DND-41 (cell line): ENCODE measurements around the gene GPR68.
"Not testable (repeated sequence)": the region's sequence is repeated elsewhere in the genome, so short reads cannot be mapped to it uniquely, and the experiment has no call there.

Source experiments
- ATAC-seq: fragments of 200-7000 bp; cut with Tn5 transposase; 3 replicates; pipeline ENCODE4 v1.9.1; 2021; ENCODE audit warnings: low read depth; ENCODE audit not compliant: insufficient read depth
- DNase-seq: peaks from one replicate; pipeline ENCODE4 v3.0.0-alpha.2; 2020
- H2AFZ ChIP-seq: 2 replicates; pipeline ENCODE4 v1.6.0; 2012; ENCODE audit warnings: low read depth, low read length
- H3K27ac ChIP-seq: 2 replicates; pipeline ENCODE4 v1.5.1; 2012; ENCODE audit warnings: low read length, inconsistent platforms
- H3K27me3 ChIP-seq: fragments of 200-600 bp; sonication (generic); 2 replicates; pipeline ENCODE4 v1.6.0; 2012; ENCODE audit warnings: low read length, mild to moderate bottlenecking, inconsistent platforms; ENCODE audit not compliant: insufficient read depth, poor library complexity
- H3K36me3 ChIP-seq: 2 replicates; pipeline ENCODE4 v1.5.1; 2012; ENCODE audit warnings: low read length, inconsistent platforms; ENCODE audit not compliant: insufficient read depth
- H3K4me1 ChIP-seq: 2 replicates; pipeline ENCODE4 v1.5.1; 2012; ENCODE audit warnings: mild to moderate bottlenecking, low read length; ENCODE audit not compliant: insufficient read depth
- H3K4me2 ChIP-seq: 2 replicates; pipeline ENCODE4 v1.6.0; 2012; ENCODE audit warnings: mild to moderate bottlenecking, moderate library complexity, low read length, inconsistent platforms; ENCODE audit not compliant: insufficient read depth
- H3K4me3 ChIP-seq, 2 experiments: fragments of 200-600 bp in 1 of 2; shearing (Covaris generic) in 1 of 2; 2 replicates each; pipeline ENCODE4 v1.5.1; 2012 to 2016; ENCODE audit warnings: inconsistent platforms in 2 of 2, low read length in 2 of 2, mild to moderate bottlenecking in 2 of 2, low read depth in 1 of 2, moderate library complexity in 1 of 2
- H3K79me2 ChIP-seq: 2 replicates; pipeline ENCODE4 v1.6.0; 2012; ENCODE audit warnings: low read length, inconsistent platforms; ENCODE audit not compliant: insufficient read depth
- H3K9ac ChIP-seq: 2 replicates; pipeline ENCODE4 v1.6.0; 2012; ENCODE audit warnings: low read depth, mild to moderate bottlenecking, inconsistent platforms, low read length, moderate library complexity
- H3K9me3 ChIP-seq: 2 replicates; pipeline ENCODE4 v1.5.1; 2012; ENCODE audit warnings: low read length, moderate library complexity, mild to moderate bottlenecking, inconsistent platforms; ENCODE audit not compliant: insufficient read depth, severe bottlenecking
- H4K20me1 ChIP-seq: 2 replicates; pipeline ENCODE4 v1.6.0; 2012; ENCODE audit warnings: low read length; ENCODE audit not compliant: insufficient read depth
- EZH2 ChIP-seq: IDR thresholded peaks from 3 replicates; pipeline ENCODE4 v1.6.1; 2012; ENCODE audit warnings: borderline replicate concordance, low read depth, mild to moderate bottlenecking, moderate library complexity, low read length, inconsistent platforms; ENCODE audit not compliant: severe bottlenecking
- TF ChIP-seq, protein P1 (sequence below): IDR thresholded peaks from 2 replicates; pipeline ENCODE4 v1.5.1; 2012; ENCODE audit warnings: borderline replicate concordance, low read length, moderate library complexity, mild to moderate bottlenecking; ENCODE audit not compliant: poor library complexity, severe bottlenecking; ENCODE audit errors: extremely low read depth

Gene GPR68

GRCh38 chr14:91205459-91205858, 39.0 kb downstream of the GPR68 start:
- Histone ChIP-seq H3K36me3 (peaks cover 92% of the 10 kb centered on the region), H3K27ac (no peak overlapping the region)

DNA sequence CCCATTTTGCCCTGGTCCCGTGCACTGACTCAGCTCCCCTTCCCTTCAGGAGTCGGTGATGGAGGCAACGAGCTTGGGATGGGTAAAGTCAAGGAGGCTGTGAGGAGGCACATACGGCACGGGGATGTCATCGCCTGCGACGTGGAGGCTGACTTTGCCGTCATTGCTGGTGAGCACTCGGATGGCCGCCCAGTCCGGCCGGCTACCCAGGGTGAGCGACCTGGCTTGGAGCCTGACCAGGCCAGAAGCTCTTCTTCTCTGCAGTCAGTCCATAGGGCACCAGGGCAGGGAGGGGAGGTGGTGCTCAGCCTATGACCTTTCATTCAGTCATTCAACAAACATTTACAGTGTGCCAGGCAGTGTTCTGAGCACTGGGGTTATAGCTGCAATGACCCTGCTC, 39.8 kb downstream of the GPR68 start:
- Histone ChIP-seq H3K9ac (no peak overlapping the region), H3K27ac (no peak overlapping the region), H3K9me3 (no peaks in the 10 kb centered on the region), H2AFZ (no peak overlapping the region), H3K36me3 (peaks cover 92% of the 10 kb centered on the region), H3K79me2 (no peaks in the 10 kb centered on the region), H3K4me2 (no peak overlapping the region), H4K20me1 (no peaks in the 10 kb centered on the region), H3K27me3 (no peaks in the 10 kb centered on the region), H3K4me3 (no peak overlapping the region), H3K4me1 (peaks cover 6% of the 10 kb centered on the region)
- TF ChIP-seq EZH2: no peak
- TF ChIP-seq, protein P1, sequence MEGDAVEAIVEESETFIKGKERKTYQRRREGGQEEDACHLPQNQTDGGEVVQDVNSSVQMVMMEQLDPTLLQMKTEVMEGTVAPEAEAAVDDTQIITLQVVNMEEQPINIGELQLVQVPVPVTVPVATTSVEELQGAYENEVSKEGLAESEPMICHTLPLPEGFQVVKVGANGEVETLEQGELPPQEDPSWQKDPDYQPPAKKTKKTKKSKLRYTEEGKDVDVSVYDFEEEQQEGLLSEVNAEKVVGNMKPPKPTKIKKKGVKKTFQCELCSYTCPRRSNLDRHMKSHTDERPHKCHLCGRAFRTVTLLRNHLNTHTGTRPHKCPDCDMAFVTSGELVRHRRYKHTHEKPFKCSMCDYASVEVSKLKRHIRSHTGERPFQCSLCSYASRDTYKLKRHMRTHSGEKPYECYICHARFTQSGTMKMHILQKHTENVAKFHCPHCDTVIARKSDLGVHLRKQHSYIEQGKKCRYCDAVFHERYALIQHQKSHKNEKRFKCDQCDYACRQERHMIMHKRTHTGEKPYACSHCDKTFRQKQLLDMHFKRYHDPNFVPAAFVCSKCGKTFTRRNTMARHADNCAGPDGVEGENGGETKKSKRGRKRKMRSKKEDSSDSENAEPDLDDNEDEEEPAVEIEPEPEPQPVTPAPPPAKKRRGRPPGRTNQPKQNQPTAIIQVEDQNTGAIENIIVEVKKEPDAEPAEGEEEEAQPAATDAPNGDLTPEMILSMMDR: no peak
- DNase-seq (no peak), ATAC-seq (no peak)

More at GRCh38 chr14:91205459-91205858, 39.0 kb downstream of the GPR68 start:
- ATAC-seq: no peak
- H3K4me3 ChIP-seq: no peak overlapping the region
- TF ChIP-seq EZH2: no peak
- TF ChIP-seq, protein P1: no peak
- H2AFZ ChIP-seq: no peak overlapping the region
- H3K27me3 ChIP-seq: no peaks in the 10 kb centered on the region
- no peaks in the 10 kb centered on the region for H3K79me2 ChIP-seq
- peaks cover 6% of the 10 kb centered on the region for H3K4me1 ChIP-seq
- no peak overlapping the region for H3K4me2 ChIP-seq
- DNase-seq: no peak
- no peaks in the 10 kb centered on the region for H3K9me3 ChIP-seq
- H3K9ac ChIP-seq: no peak overlapping the region
- H4K20me1 ChIP-seq: no peaks in the 10 kb centered on the region

DNA sequence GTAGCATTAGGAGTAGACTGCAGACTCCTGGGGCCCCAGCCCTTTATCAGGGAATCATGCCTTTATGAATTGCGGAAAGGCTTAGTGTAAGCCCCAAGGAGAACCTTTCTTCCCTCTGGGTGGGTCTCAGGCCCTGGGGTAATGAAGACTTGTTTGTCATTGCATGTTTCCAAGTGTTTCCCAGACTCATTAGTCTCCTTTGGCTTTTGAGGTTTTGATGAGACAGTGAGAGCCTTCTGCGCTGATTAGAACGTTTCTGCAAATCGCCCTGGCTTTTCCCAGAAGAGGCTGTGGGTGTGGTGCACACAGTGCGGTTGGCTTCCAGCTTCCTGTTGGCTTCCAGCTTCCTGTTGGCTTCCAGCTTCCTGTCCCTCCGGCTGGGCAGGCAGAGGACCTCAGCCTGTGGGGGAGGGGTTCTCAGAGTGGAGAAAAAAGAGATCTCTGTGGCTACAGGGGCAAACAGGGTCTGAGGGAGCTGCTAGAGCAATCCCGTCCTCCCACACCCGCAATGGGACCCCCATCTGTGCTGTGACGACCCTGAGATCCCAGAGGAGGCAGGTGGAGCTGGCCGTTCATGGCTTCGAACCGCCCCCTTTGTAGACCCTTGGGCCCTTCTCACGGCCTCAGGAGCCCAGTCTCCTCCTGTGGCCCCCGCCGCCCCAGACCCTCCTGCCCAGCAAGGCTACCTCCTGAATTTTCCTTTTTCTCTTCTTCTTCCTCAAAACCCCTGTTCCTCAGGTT, 42.1 kb downstream of the GPR68 start:
- peak; percentile 84 for DNase-seq
- Histone ChIP-seq H2AFZ (no peak overlapping the region), H3K9ac (no peak overlapping the region), H3K27ac (peak overlapping the region; percentile 27; the same call in 1 of the 2 replicates), H3K36me3 (peaks cover 89% of the 10 kb centered on the region), H3K9me3 (no peaks in the 10 kb centered on the region), H3K27me3 (no peaks in the 10 kb centered on the region), H3K79me2 (no peaks in the 10 kb centered on the region), H3K4me2 (no peak overlapping the region), H3K4me1 (peaks cover 6% of the 10 kb centered on the region), H3K4me3 (no peak overlapping the region), H4K20me1 (no peaks in the 10 kb centered on the region)
- ATAC-seq: peak; percentile 83
- TF ChIP-seq, protein P1: no peak

DNA sequence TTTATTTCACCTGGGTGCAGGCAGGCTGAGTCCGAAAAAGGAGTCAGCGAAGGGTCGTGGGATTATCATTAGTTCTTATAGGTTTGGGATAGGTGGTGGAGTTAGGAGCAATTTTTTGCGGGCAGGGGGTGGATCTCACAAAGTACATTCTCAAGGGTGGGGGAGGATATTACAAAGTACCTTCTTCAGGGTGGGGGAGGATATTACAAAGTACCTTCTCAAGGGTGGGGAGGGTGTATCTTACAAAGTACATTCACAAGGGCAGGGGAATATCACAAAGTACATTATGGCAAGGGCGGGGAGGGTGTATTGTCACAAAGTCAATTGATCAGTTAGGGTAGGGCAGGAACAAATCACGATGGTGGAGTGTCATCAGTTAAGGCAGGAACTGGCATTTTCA, 43.7 kb downstream of the GPR68 start:
- not testable (repeated sequence) for H3K27me3 ChIP-seq, H3K27ac ChIP-seq, H3K79me2 ChIP-seq, H3K9ac ChIP-seq, H2AFZ ChIP-seq, ATAC-seq, H3K4me1 ChIP-seq, H4K20me1 ChIP-seq, H3K4me2 ChIP-seq, H3K4me3 ChIP-seq, DNase-seq, H3K9me3 ChIP-seq
- peaks cover 88% of the 10 kb centered on the region for H3K36me3 ChIP-seq
